Caco-2 (cell line): ENCODE data around the gene PXT1. TPM values are rescaled to one million over a fixed set of nuclear protein-coding genes. Genes with fewer than 3 reads are reported as not detected.

Experiments
- BruUV-seq: library from RNA; stranded (reverse); fragments of 400-500 nt; replicated peaks from 2 replicates; lab custom pipeline; 2021; lab: Mats Ljungman, UMichigan
- CTCF ChIA-PET: fragments of 300-600 bp; sonication (Branson Sonifier 250); formaldehyde crosslinking; loops from one replicate; lab custom pipeline; 2022; ENCODE audit warnings: antibody characterized with exemption; lab: Charles Lee
- POLR2A ChIA-PET: fragments of 300-600 bp; sonication (Branson Sonifier 250); formaldehyde crosslinking; loops from one replicate; lab custom pipeline; 2022; ENCODE audit warnings: antibody characterized with exemption; lab: Charles Lee
- DNase-seq, 2 experiments: peaks; one replicate each; pipeline versions ENCODE4 v3.0.0 to v3.0.0-alpha.2; 2020 to 2022
- H3K27me3 ChIP-seq: replicated peaks from 2 replicates; pipeline ENCODE4 v1.6.0; 2011; ENCODE audit warnings: low read length; ENCODE audit not compliant: control insufficient read depth, insufficient read depth
- H3K36me3 ChIP-seq: 2 replicates; pipeline ENCODE4 v1.5.1; 2011; ENCODE audit warnings: low read length; ENCODE audit not compliant: control insufficient read depth, insufficient read depth
- H3K4me1 ChIP-seq: fragments of 250-450 bp; sonication (Bioruptor Pico); 2 replicates; pipeline ENCODE4 v1.5.1; 2020; ENCODE audit warnings: mild to moderate bottlenecking
- H3K4me3 ChIP-seq: 2 replicates; pipeline ENCODE4 v1.5.1; 2011; ENCODE audit warnings: low read depth, mild to moderate bottlenecking, control low read depth, low read length
- H3K9me3 ChIP-seq: fragments of 250-450 bp; sonication (Bioruptor Pico); 2 replicates; pipeline ENCODE4 v1.5.1; 2020; ENCODE audit warnings: mild to moderate bottlenecking, moderate library complexity
- H3K27ac Mint-ChIP-seq: one replicate; pipeline ENCODE4 v1.8.0; 2022; ENCODE audit warnings: mixed read lengths; ENCODE audit not compliant: unreplicated experiment
- H3K27me3 Mint-ChIP-seq: one replicate; pipeline ENCODE4 v1.8.0; 2022; ENCODE audit warnings: mixed read lengths; ENCODE audit not compliant: insufficient read depth, unreplicated experiment
- H3K36me3 Mint-ChIP-seq: one replicate; pipeline ENCODE4 v1.8.0; 2022; ENCODE audit warnings: mild to moderate bottlenecking, mixed read lengths; ENCODE audit not compliant: insufficient read depth, unreplicated experiment
- H3K4me1 Mint-ChIP-seq: one replicate; pipeline ENCODE4 v1.8.0; 2022; ENCODE audit warnings: low read depth, mixed read lengths; ENCODE audit not compliant: unreplicated experiment
- H3K4me3 Mint-ChIP-seq: one replicate; pipeline ENCODE4 v1.8.0; 2022; ENCODE audit warnings: mild to moderate bottlenecking, moderate library complexity, mixed read lengths; ENCODE audit not compliant: unreplicated experiment
- H3K9me3 Mint-ChIP-seq: one replicate; pipeline ENCODE4 v1.8.0; 2022; ENCODE audit warnings: mixed read lengths; ENCODE audit not compliant: unreplicated experiment
- CTCF ChIP-seq, 2 experiments: fragments of 200-600 bp in 1 of 2; IDR thresholded peaks; 1 replicate in 1 of 2; 2 replicates in 1 of 2; pipeline versions ENCODE4 v1.5.1 to v1.8.0; 2011 to 2022; ENCODE audit warnings: antibody characterized with exemption in 1 of 2, control low read depth in 1 of 2, inconsistent platforms in 1 of 2, low read depth in 1 of 2, low read length in 1 of 2, mild to moderate bottlenecking in 1 of 2, moderate library complexity in 1 of 2; ENCODE audit not compliant: insufficient read depth in 1 of 2, severe bottlenecking in 1 of 2, unreplicated experiment in 1 of 2
- intact Hi-C: fragments of 100-400 bp; cut with micrococcal nuclease; formaldehyde crosslinking; loops from one replicate; pipeline ENCODE4 v1.10.0; 2022; ENCODE audit not compliant: unreplicated experiment
- total RNA-seq: library from RNA; stranded (reverse); gene quantifications from 2 replicates; pipeline ENCODE4 v1.2.3, GENCODE V29; 2022

The PXT1 gene
- total RNA-seq, 1 experiment from 2014 or later, result not detected

GRCh38 chr6:36358226-36358915, 84.3 kb downstream of the PXT1 start:
- Histone ChIP-seq H3K4me1 (0 out of 2 replicates have a peak, but pooled peaks cover 8% of the 10 kb centered on the region), H3K9me3 (no peaks in the 10 kb centered on the region), H3K27me3 (no peaks in the 10 kb centered on the region), H3K36me3 (no peaks in the 10 kb centered on the region), H3K4me3 (no peak overlapping the region)
- TF ChIP-seq CTCF (IDR thresholded peaks at IDR 0.05; ENCODE audit: insufficient read depth in 1 of 2, low read depth in 1 of 2, low read length in 1 of 2, severe bottlenecking in 1 of 2, unreplicated experiment in 1 of 2), result no peak
- no peak for DNase-seq
- Mint-ChIP-seq H3K4me1 (peaks cover 7% of the 10 kb centered on the region), H3K27ac (peak overlapping the region; percentile 35), H3K27me3 (no peaks in the 10 kb centered on the region), H3K4me3 (no peak overlapping the region), H3K36me3 (peaks cover 5% of the 10 kb centered on the region), H3K9me3 (no peaks in the 10 kb centered on the region)
- BruUV-seq, result no TSS peak
- POLR2A ChIA-PET, result no interaction called here
- CTCF ChIA-PET, result interaction anchor here (0.6 to 2.0 kb wide), 4 partner anchors 18 to 331 kb away, joined by 3 to 10 read pairs (median 6); no protein-coding TSS in a partner anchor
- intact Hi-C loops, result no loop called here

- H3K4me1 ChIP-seq, result 0 out of 2 replicates have a peak, but pooled peaks cover 8% of the 10 kb centered on the region
- H3K27me3 Mint-ChIP-seq, result no peaks in the 10 kb centered on the region
- no peak overlapping the region for H3K27ac Mint-ChIP-seq
- CTCF ChIA-PET, result interaction anchor here (0.6 to 2.0 kb wide), 4 partner anchors 17 to 331 kb away, joined by 3 to 10 read pairs (median 6); no protein-coding TSS in a partner anchor
- BruUV-seq, result no TSS peak
- peaks cover 7% of the 10 kb centered on the region for H3K4me1 Mint-ChIP-seq
- intact Hi-C loops, result no loop called here
- no peaks in the 10 kb centered on the region for H3K36me3 Mint-ChIP-seq
- no peak for TF ChIP-seq CTCF (IDR thresholded peaks at IDR 0.05; ENCODE audit: insufficient read depth in 1 of 2, low read depth in 1 of 2, low read length in 1 of 2, severe bottlenecking in 1 of 2, unreplicated experiment in 1 of 2)
- H3K9me3 ChIP-seq, result no peaks in the 10 kb centered on the region
- H3K27me3 ChIP-seq, result no peaks in the 10 kb centered on the region
- H3K4me3 Mint-ChIP-seq, result no peak overlapping the region
- POLR2A ChIA-PET, result no interaction called here
- no peak for DNase-seq
- H3K9me3 Mint-ChIP-seq, result no peaks in the 10 kb centered on the region
- no peak overlapping the region for H3K4me3 ChIP-seq
- H3K36me3 ChIP-seq, result no peaks in the 10 kb centered on the region
These were observed 84.8 kb downstream of the PXT1 start for GRCh38 chr6:36357872-36358225.

- H3K4me3 Mint-ChIP-seq, result no peak overlapping the region
- no peaks in the 10 kb centered on the region for H3K9me3 Mint-ChIP-seq
- H3K27me3 ChIP-seq, result no peaks in the 10 kb centered on the region
- H3K27me3 Mint-ChIP-seq, result no peaks in the 10 kb centered on the region
- CTCF ChIA-PET, result no interaction called here
- H3K36me3 Mint-ChIP-seq, result no peaks in the 10 kb centered on the region
- H3K36me3 ChIP-seq, result no peaks in the 10 kb centered on the region
- BruUV-seq, result no TSS peak
- POLR2A ChIA-PET, result no interaction called here
- peaks cover 15% of the 10 kb centered on the region for H3K4me1 ChIP-seq
- intact Hi-C loops, result no loop called here
- H3K4me1 Mint-ChIP-seq, result peaks cover 9% of the 10 kb centered on the region
- H3K4me3 ChIP-seq, result no peak overlapping the region
- H3K27ac Mint-ChIP-seq, result no peak overlapping the region
- no peak for DNase-seq
- no peak for TF ChIP-seq CTCF (IDR thresholded peaks at IDR 0.05; ENCODE audit: insufficient read depth in 1 of 2, low read depth in 1 of 2, low read length in 1 of 2, severe bottlenecking in 1 of 2, unreplicated experiment in 1 of 2)
- H3K9me3 ChIP-seq, result no peaks in the 10 kb centered on the region; the same call in 1 of the 2 replicates
These were observed 86.8 kb downstream of the PXT1 start for GRCh38 chr6:36355819-36356218.
